ENCODE measurements around the gene YBEY. TPM values are rescaled to one million over a fixed set of nuclear protein-coding genes. Genes with fewer than 3 reads are reported as not detected.
A peak's percentile ranks its signal among the peaks of the same experiment; 100 is the strongest.

The YBEY gene
- total and polyA plus RNA-seq, 2 donors = 17.2 to 27.8 TPM

DNA sequence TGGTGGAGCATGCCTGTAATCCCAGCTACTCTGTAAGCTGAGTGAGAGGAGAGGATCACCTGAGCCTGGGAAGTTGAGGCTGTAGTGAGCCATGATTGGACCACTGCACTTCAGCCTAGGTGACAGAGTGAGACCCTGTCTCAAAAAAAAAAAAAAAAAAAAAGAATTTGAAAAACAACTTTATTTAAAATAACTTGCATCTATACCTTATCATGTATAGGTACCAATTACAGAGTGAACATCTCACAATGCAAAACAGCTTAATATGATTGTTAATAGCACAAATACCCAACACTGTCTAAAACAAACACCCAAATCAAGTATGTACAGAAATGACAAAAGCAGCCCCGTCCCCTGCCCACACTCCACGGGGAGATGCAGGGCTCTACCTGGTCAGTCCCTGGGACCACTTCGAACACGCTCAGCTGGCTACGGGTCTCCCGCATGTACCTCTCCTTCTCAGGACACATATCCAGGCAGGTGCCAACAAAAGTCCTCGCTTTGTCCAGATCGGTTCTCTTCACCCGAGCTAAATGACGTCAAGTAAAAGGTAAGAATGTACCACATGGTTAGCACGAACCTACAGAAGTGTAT is 11.2 kb upstream of the YBEY start:
- H3K27ac ChIP-seq (ENCODE audit: low read depth in 1 of 2, low read length in 1 of 2) = no peak overlapping the region
- DNase-seq (ENCODE audit: low read depth in 6 of 9, low spot score in 9 of 9) = no peak
- H3K36me3 ChIP-seq (ENCODE audit: control insufficient read depth in 2 of 2, insufficient read depth in 2 of 2, low read length in 1 of 2) = peaks cover 63 to 88% of the 10 kb centered on the region in 2 donors
- no peaks in the 10 kb centered on the region for H3K9me3 ChIP-seq (ENCODE audit: control insufficient read depth in 2 of 2, insufficient read depth in 1 of 2, low read length in 1 of 2)
- H3K4me3 ChIP-seq (ENCODE audit: low read length in 2 of 2) = no peak overlapping the region
- no peaks in the 10 kb centered on the region for H3K27me3 ChIP-seq (ENCODE audit: control insufficient read depth in 2 of 2, insufficient read depth in 1 of 2, low read length in 1 of 2)
- WGBS = 98% methylated on average over 11 of the region's 11 CpGs
- H3K4me1 ChIP-seq (ENCODE audit: control insufficient read depth in 2 of 2, insufficient read depth in 2 of 2, low read length in 2 of 2) = no peaks in the 10 kb centered on the region

DNA sequence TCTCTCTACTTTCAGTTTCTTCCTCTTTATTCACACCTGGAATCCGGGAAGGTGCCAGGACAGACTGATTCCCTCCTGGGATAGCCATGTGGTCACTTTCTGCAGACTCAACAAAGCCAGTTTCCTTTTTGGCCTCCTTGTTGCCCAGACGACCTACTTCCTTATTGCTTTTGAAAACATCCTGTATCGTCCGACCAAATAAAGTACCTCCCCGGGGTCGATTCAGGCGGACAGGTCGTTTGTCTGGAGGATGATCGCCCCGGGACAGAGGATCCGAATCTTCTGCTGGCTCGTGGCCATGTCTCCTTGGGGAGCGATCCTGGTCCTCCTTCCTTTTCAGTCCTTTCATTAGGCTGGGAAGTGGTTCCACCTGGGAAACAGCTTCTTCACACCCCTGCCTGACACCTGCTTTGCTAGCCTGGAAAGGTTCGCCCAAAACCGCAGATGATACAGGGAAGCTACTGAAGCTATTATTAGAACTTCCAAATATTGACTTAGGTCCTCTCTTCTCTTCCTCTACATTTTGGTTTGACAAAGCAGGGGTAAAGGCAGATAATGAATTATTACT is 2.0 kb upstream of the YBEY start:
- DNase-seq (ENCODE audit: low read depth in 6 of 9, low spot score in 9 of 9) = no peak
- Histone ChIP-seq H3K4me1 (ENCODE audit: control insufficient read depth in 2 of 2, insufficient read depth in 2 of 2, low read length in 2 of 2) (peaks cover 13 to 15% of the 10 kb centered on the region in 2 donors), H3K4me3 (ENCODE audit: low read length in 2 of 2) (no peak overlapping the region), H3K9me3 (ENCODE audit: control insufficient read depth in 2 of 2, insufficient read depth in 1 of 2, low read length in 1 of 2) (peaks cover 0 to 6% of the 10 kb centered on the region in 2 donors), H3K27ac (ENCODE audit: low read depth in 1 of 2, low read length in 1 of 2) (no peak overlapping the region), H3K36me3 (ENCODE audit: control insufficient read depth in 2 of 2, insufficient read depth in 2 of 2, low read length in 1 of 2) (peaks cover 15 to 31% of the 10 kb centered on the region in 2 donors), H3K27me3 (ENCODE audit: control insufficient read depth in 2 of 2, insufficient read depth in 1 of 2, low read length in 1 of 2) (no peaks in the 10 kb centered on the region)
- WGBS = 87% methylated on average over 15 of the region's 15 CpGs

DNA sequence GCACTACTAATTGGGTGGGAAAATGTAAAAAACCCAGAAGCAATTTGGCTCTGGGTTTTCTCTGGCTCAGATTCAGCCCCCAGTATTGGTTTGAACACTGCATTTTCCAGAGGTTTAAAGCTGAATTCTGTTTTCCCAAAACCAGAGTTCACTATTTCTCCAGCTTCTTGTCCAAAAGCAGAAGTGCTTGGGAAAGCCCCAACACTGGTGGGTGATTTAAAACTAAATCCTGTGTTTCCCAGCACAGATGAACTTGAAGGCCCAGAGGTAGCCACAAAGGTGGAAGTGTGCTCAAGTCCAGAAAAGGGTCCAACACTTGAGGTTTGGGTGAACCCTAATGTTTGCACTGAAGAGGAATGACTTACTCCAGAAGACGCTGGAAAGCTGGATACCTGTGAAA is 1.4 kb upstream of the YBEY start:
- Histone ChIP-seq H3K27me3 (ENCODE audit: control insufficient read depth in 2 of 2, insufficient read depth in 1 of 2, low read length in 1 of 2) (no peaks in the 10 kb centered on the region), H3K4me1 (ENCODE audit: control insufficient read depth in 2 of 2, insufficient read depth in 2 of 2, low read length in 2 of 2) (peaks cover 13 to 15% of the 10 kb centered on the region in 2 donors), H3K4me3 (ENCODE audit: low read length in 2 of 2) (peak overlapping the region in 1 of 2 donors; percentile 76), H3K27ac (ENCODE audit: low read depth in 1 of 2, low read length in 1 of 2) (no peak overlapping the region), H3K36me3 (ENCODE audit: control insufficient read depth in 2 of 2, insufficient read depth in 2 of 2, low read length in 1 of 2) (peaks cover 9 to 25% of the 10 kb centered on the region in 2 donors), H3K9me3 (ENCODE audit: control insufficient read depth in 2 of 2, insufficient read depth in 1 of 2, low read length in 1 of 2) (peaks cover 0 to 6% of the 10 kb centered on the region in 2 donors)
- no peak for DNase-seq (ENCODE audit: low read depth in 6 of 9, low spot score in 9 of 9)
- WGBS = 96% methylated on average over 1 of the region's 1 CpG

DNA sequence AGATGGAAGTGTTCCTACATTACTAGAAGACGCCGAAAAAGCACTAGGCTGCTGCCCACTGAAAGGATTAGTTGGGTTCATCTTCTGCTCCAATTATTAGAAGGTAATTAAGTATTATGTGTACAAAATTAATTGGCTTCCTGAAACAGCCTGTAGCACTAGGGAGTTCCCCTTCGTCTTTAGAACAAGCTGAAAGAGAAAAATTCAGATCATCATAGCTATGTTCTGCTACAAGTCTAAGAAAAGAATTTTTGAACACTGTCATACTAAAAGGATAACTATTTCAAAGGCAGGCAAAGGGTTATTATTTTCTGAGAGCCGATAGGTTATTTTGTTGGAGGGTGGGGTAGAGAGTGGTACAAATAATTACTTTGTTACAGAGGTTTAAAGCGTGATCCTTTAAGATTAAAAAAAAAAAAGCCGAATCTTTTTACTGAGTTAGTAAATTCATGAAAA is 908 bp upstream of the YBEY start, which contains the start of gene MCM3AP:
TSS of gene MCM3AP (minus strand) at position 406 of the 456 bp plus-strand sequence. CDS start at position 81, 325 bp downstream.
- Histone ChIP-seq H3K27ac (ENCODE audit: low read depth in 1 of 2, low read length in 1 of 2) (peak within 1 kb of the TSS; percentile 88 to 97), H3K4me1 (ENCODE audit: control insufficient read depth in 2 of 2, insufficient read depth in 2 of 2, low read length in 2 of 2) (peaks cover 13 to 15% of the 10 kb centered on the region in 2 donors), H3K27me3 (ENCODE audit: control insufficient read depth in 2 of 2, insufficient read depth in 1 of 2, low read length in 1 of 2) (no peaks in the 10 kb centered on the region), H3K36me3 (ENCODE audit: control insufficient read depth in 2 of 2, insufficient read depth in 2 of 2, low read length in 1 of 2) (peaks cover 4 to 20% of the 10 kb centered on the region in 2 donors), H3K4me3 (ENCODE audit: low read length in 2 of 2) (peak within 1 kb of the TSS; percentile 76 to 92), H3K9me3 (ENCODE audit: control insufficient read depth in 2 of 2, insufficient read depth in 1 of 2, low read length in 1 of 2) (peaks cover 0 to 6% of the 10 kb centered on the region in 2 donors)
- no peak for DNase-seq (ENCODE audit: low read depth in 6 of 9, low spot score in 9 of 9)
- 41% methylated on average over 6 of the region's 6 CpGs for WGBS

- Histone ChIP-seq H3K27me3 (ENCODE audit: control insufficient read depth in 2 of 2, insufficient read depth in 1 of 2, low read length in 1 of 2) (no peaks in the 10 kb centered on the region), H3K4me1 (ENCODE audit: control insufficient read depth in 2 of 2, insufficient read depth in 2 of 2, low read length in 2 of 2) (peaks cover 13 to 15% of the 10 kb centered on the region in 2 donors), H3K36me3 (ENCODE audit: control insufficient read depth in 2 of 2, insufficient read depth in 2 of 2, low read length in 1 of 2) (peaks cover 7 to 17% of the 10 kb centered on the region in 2 donors), H3K27ac (ENCODE audit: low read depth in 1 of 2, low read length in 1 of 2) (peak overlapping the region; percentile 88 to 97), H3K4me3 (ENCODE audit: low read length in 2 of 2) (peak overlapping the region; percentile 76 to 92), H3K9me3 (ENCODE audit: control insufficient read depth in 2 of 2, insufficient read depth in 1 of 2, low read length in 1 of 2) (peaks cover 0 to 6% of the 10 kb centered on the region in 2 donors)
- 3% methylated on average over 16 of the region's 16 CpGs for WGBS
- DNase-seq (ENCODE audit: low read depth in 6 of 9, low spot score in 9 of 9) = peak in 2 of 9 donors; percentile 42 to 45
Observed at GRCh38 chr21:46286648-46287002, 483 bp downstream of the YBEY start.

DNA sequence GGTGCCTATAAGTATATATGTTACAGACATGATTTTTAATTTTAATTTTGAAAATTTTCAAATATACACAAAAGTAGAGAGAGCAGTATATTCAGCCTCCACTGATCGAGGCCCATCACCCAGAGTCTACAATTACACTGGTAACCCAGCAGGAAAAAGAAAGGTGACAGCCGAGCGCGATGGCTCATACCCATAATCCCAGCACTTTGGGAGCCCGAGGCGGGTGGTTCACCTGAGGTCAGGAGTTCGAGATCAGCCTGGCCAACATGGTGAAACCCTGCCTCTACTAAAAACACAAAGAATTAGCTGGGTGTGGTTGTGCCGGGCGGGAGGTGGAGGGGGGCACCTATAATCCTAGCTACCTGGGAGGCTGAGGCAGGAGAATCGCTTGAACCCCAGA is 1.4 kb downstream of the YBEY start:
- Histone ChIP-seq H3K27ac (ENCODE audit: low read depth in 1 of 2, low read length in 1 of 2) (no peak overlapping the region), H3K4me3 (ENCODE audit: low read length in 2 of 2) (no peak overlapping the region), H3K36me3 (ENCODE audit: control insufficient read depth in 2 of 2, insufficient read depth in 2 of 2, low read length in 1 of 2) (peaks cover 12 to 18% of the 10 kb centered on the region in 2 donors), H3K9me3 (ENCODE audit: control insufficient read depth in 2 of 2, insufficient read depth in 1 of 2, low read length in 1 of 2) (peaks cover 0 to 12% of the 10 kb centered on the region in 2 donors), H3K27me3 (ENCODE audit: control insufficient read depth in 2 of 2, insufficient read depth in 1 of 2, low read length in 1 of 2) (no peaks in the 10 kb centered on the region), H3K4me1 (ENCODE audit: control insufficient read depth in 2 of 2, insufficient read depth in 2 of 2, low read length in 2 of 2) (peaks cover 13 to 15% of the 10 kb centered on the region in 2 donors)
- WGBS = 88% methylated on average over 10 of the region's 10 CpGs
- no peak for DNase-seq (ENCODE audit: low read depth in 6 of 9, low spot score in 9 of 9)

- Histone ChIP-seq H3K4me3 (ENCODE audit: low read length in 2 of 2) (no peak overlapping the region), H3K27ac (ENCODE audit: low read depth in 1 of 2, low read length in 1 of 2) (no peak overlapping the region), H3K9me3 (ENCODE audit: control insufficient read depth in 2 of 2, insufficient read depth in 1 of 2, low read length in 1 of 2) (peaks cover 0 to 9% of the 10 kb centered on the region in 2 donors), H3K36me3 (ENCODE audit: control insufficient read depth in 2 of 2, insufficient read depth in 2 of 2, low read length in 1 of 2) (peaks cover 9 to 11% of the 10 kb centered on the region in 2 donors), H3K4me1 (ENCODE audit: control insufficient read depth in 2 of 2, insufficient read depth in 2 of 2, low read length in 2 of 2) (peaks cover 4 to 8% of the 10 kb centered on the region in 2 donors), H3K27me3 (ENCODE audit: control insufficient read depth in 2 of 2, insufficient read depth in 1 of 2, low read length in 1 of 2) (no peaks in the 10 kb centered on the region)
- DNase-seq (ENCODE audit: low read depth in 6 of 9, low spot score in 9 of 9) = no peak
- WGBS = 90% methylated on average over 6 of the region's 6 CpGs
Observed at GRCh38 chr21:46289655-46290179, 3.6 kb downstream of the YBEY start.

DNA sequence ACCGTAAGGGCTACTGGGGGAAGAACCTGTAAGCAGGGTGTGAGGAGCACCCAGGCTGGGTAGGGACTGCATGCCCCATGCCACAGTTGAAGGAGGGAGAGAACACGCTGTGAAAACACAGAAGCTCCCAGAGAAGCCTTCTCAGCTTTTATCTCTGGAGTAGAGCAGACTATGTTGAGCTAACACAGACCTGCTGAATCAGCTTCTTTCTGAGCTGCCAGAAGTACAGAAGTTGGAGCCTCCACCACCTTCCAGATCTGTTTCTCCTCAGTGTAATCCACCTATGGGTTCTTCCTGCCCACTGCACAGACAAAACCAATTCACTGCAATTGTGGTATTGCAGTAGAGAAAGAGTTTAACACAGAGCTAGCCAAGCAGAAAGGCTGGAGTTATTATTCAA is 5.4 kb downstream of the YBEY start:
- no peak overlapping the region for H3K27ac ChIP-seq (ENCODE audit: low read depth in 1 of 2, low read length in 1 of 2)
- H3K36me3 ChIP-seq (ENCODE audit: control insufficient read depth in 2 of 2, insufficient read depth in 2 of 2, low read length in 1 of 2) = peaks cover 9 to 11% of the 10 kb centered on the region in 2 donors
- H3K4me3 ChIP-seq (ENCODE audit: low read length in 2 of 2) = no peak overlapping the region
- 98% methylated on average over 2 of the region's 2 CpGs for WGBS
- DNase-seq (ENCODE audit: low read depth in 6 of 9, low spot score in 9 of 9) = no peak
- peaks cover 0 to 9% of the 10 kb centered on the region in 2 donors for H3K9me3 ChIP-seq (ENCODE audit: control insufficient read depth in 2 of 2, insufficient read depth in 1 of 2, low read length in 1 of 2)
- H3K4me1 ChIP-seq (ENCODE audit: control insufficient read depth in 2 of 2, insufficient read depth in 2 of 2, low read length in 2 of 2) = peaks cover 0 to 20% of the 10 kb centered on the region in 2 donors
- peaks cover 4 to 11% of the 10 kb centered on the region in 2 donors for H3K27me3 ChIP-seq (ENCODE audit: control insufficient read depth in 2 of 2, insufficient read depth in 1 of 2, low read length in 1 of 2)

DNA sequence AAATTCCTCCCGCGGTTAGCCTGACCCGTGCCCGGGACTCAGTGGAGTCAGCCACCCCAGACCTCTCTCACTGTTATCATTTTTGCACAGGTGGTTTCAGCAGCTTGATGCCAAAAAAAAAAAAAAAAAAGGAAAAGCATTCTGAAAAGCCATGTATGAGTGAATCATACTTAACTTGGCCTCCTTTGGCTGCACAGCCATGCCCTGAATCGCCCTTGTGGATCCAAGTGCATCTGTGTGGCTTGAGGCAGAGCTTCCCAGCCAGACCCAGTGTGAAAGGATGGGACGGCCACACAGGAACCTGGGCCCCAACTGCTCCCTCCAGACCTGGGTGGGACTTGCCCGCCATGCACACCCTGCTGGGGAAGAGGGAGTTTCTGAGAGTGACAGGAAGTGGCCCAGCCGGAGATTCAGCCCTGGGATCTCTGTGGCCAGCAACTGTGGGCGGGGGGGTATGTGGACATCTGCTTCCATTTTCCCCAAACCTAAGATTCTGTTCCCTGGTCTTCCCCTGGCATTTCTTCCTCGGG is 8.6 kb downstream of the YBEY start:
- no peak overlapping the region for H3K27ac ChIP-seq (ENCODE audit: low read depth in 1 of 2, low read length in 1 of 2)
- H3K4me1 ChIP-seq (ENCODE audit: control insufficient read depth in 2 of 2, insufficient read depth in 2 of 2, low read length in 2 of 2) = peaks cover 0 to 30% of the 10 kb centered on the region in 2 donors
- H3K4me3 ChIP-seq (ENCODE audit: low read length in 2 of 2) = no peak overlapping the region

More for the DNA sequence above, 8.6 kb downstream of the YBEY start:
- WGBS = 53% methylated on average over 10 of the region's 10 CpGs
- DNase-seq (ENCODE audit: low read depth in 6 of 9, low spot score in 9 of 9) = peak in 1 of 9 donors; percentile 20
- Histone ChIP-seq H3K9me3 (ENCODE audit: control insufficient read depth in 2 of 2, insufficient read depth in 1 of 2, low read length in 1 of 2) (peaks cover 0 to 9% of the 10 kb centered on the region in 2 donors), H3K36me3 (ENCODE audit: control insufficient read depth in 2 of 2, insufficient read depth in 2 of 2, low read length in 1 of 2) (peaks cover 20 to 21% of the 10 kb centered on the region in 2 donors), H3K27me3 (ENCODE audit: control insufficient read depth in 2 of 2, insufficient read depth in 1 of 2, low read length in 1 of 2) (peaks cover 13 to 25% of the 10 kb centered on the region in 2 donors)
